ENCODE results near the gene BCL6B. TPM values are rescaled to one million over a fixed set of nuclear protein-coding genes. Genes with fewer than 3 reads are reported as not detected.

Gene BCL6B
- total and polyA plus RNA-seq, 2 experiments from 2014 or later, result 3.3 to 4.5 TPM

- TF ChIP-seq EZH2 (IDR thresholded peaks at IDR 0.05; ENCODE audit: low read depth, unreplicated experiment), result no peak
- no peak for TF ChIP-seq EZH2phosphoT487 (IDR thresholded peaks at IDR 0.05; ENCODE audit: unreplicated experiment)
- TF ChIP-seq POLR2AphosphoS5 (IDR thresholded peaks at IDR 0.05; ENCODE audit: low read depth), result no peak
- no peak for TF ChIP-seq STAT1 (IDR thresholded peaks at IDR 0.05; ENCODE audit: unreplicated experiment)
- TF ChIP-seq CTCF (conservative IDR thresholded peaks at IDR 0.05; ENCODE audit: low read depth in 2 of 2), result no peak
Observed at GRCh38 chr17:7019367-7019766, 3.5 kb upstream of the BCL6B start (continued).

GRCh38 chr17:7019839-7020519 is 2.9 kb upstream of the BCL6B start:
- Histone ChIP-seq H2AFZ (peak overlapping the region; percentile 96), H3K27me3 (ENCODE audit: insufficient read depth) (peaks cover 41% of the 10 kb centered on the region), H3K4me1 (ENCODE audit: insufficient read depth) (peaks cover 40% of the 10 kb centered on the region), H3K27ac (ENCODE audit: low read depth) (no peak overlapping the region), H3F3A (replicated peaks; ENCODE audit: low read depth) (peaks cover 10% of the 10 kb centered on the region; the same call in 1 of the 2 replicates), H3K36me3 (ENCODE audit: insufficient read depth) (no peaks in the 10 kb centered on the region), H3K4me2 (peak overlapping the region; percentile 86), H3K9me2 (ENCODE audit: insufficient read depth) (no peaks in the 10 kb centered on the region), H3K4me3 (peak overlapping the region; percentile 47), H4K20me1 (replicated peaks; ENCODE audit: insufficient read depth) (no peaks in the 10 kb centered on the region), H3K79me2 (replicated peaks; ENCODE audit: insufficient read depth) (no peaks in the 10 kb centered on the region)
- Mint-ChIP-seq H3K36me3 (ENCODE audit: low read depth) (peaks cover 12% of the 10 kb centered on the region), H3K27ac (peak overlapping the region; percentile 84), H3K4me3 (peak overlapping the region; percentile 54), H3K4me1 (peaks cover 41% of the 10 kb centered on the region), H3K27me3 (ENCODE audit: insufficient read depth, low read depth, poor library complexity) (peaks cover 42% of the 10 kb centered on the region), H3K9me3 (no peaks in the 10 kb centered on the region; the same call in 2 of the 3 replicates)
- ATAC-seq, result no peak
- DNase-seq (ENCODE audit: low spot score), result peak; percentile 79
- TF ChIP-seq JUNB (IDR thresholded peaks at IDR 0.05; ENCODE audit: unreplicated experiment) (no peak), ZNF331 (CRISPR knock-in tag; IDR thresholded peaks at IDR 0.05; ENCODE audit: low read depth) (no peak), CTCF (conservative IDR thresholded peaks at IDR 0.05; ENCODE audit: low read depth in 2 of 2) (no peak), ZNF114 (CRISPR knock-in tag; IDR thresholded peaks at IDR 0.05) (no peak), ZNF462 (CRISPR knock-in tag; IDR thresholded peaks at IDR 0.05) (no peak)

Measured in GM23338 (cell line).